BJ (cell line): ENCODE measurements around the gene SMPDL3B. TPM values are rescaled to one million over a fixed set of nuclear protein-coding genes. Genes with fewer than 3 reads are reported as not detected.

Experiments
- CTCF ChIA-PET: fragments of 350-600 bp; formaldehyde crosslinking; extraction: SDS; loops from one replicate; lab custom pipeline; 2021; ENCODE audit warnings: antibody characterized with exemption, inconsistent platforms; lab: Yijun Ruan, JAX
- POLR2A ChIA-PET: fragments of 300-600 bp; sonication (Branson Sonifier 250); formaldehyde crosslinking; extraction: SDS; loops from one replicate; lab custom pipeline; 2021; ENCODE audit warnings: antibody characterized with exemption; lab: Charles Lee
- DNase-seq: peaks from one replicate; pipeline ENCODE4 v3.0.0-alpha.2; 2011; ENCODE audit warnings: low read depth
- H3K27me3 ChIP-seq: 2 replicates; pipeline ENCODE4 v1.6.0; 2011; ENCODE audit warnings: low read length; ENCODE audit not compliant: control insufficient read depth, insufficient read depth
- H3K36me3 ChIP-seq: 2 replicates; pipeline ENCODE4 v1.5.1; 2011; ENCODE audit warnings: low read length; ENCODE audit not compliant: control insufficient read depth, insufficient read depth
- H3K4me3 ChIP-seq: 2 replicates; pipeline ENCODE4 v1.5.1; 2011; ENCODE audit warnings: low read depth, mild to moderate bottlenecking, control low read depth, low read length
- CTCF ChIP-seq: IDR thresholded peaks from 2 replicates; pipeline ENCODE4 v1.5.1; 2011; ENCODE audit warnings: low read depth, mild to moderate bottlenecking, control low read depth, inconsistent platforms, low read length, moderate library complexity; ENCODE audit not compliant: insufficient read depth
- polyA plus RNA-seq: library from polyadenylated mRNA; depleted of rRNA; stranded (reverse); fragments of >200 nt; gene quantifications from 2 replicates; pipeline ENCODE4 v1.2.3, GENCODE V29; 2011

Gene SMPDL3B
- polyA plus RNA-seq, 1 experiment, result 0.34 TPM

DNA sequence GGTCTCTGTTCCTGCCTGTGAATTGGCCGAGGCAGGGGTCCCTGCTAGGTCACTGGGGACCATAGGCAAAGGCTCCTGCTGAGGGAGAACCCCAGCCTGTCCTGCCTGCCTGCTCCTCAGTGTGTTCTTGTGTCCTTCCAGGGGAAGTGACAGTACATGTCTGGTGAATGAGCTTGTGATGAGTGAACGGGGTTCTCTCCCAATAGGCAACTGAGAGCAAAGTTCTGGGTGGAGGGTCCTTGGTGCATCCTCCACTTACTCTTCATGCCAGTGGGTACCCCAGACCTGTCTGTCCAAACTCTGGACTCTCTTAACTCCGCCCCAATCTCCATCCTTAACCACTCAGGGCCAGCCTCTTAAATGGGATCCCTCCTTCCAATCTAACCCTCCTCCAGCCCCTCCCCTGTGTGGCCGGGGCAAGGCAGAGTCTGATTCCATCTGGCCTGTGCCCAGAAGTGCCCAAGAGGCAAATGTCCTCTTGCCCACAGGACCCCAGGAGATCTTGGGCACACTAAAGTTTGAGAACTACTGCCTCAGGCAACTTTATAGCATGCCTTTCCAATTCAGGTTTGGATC lies 26.9 kb downstream of the SMPDL3B start:
- POLR2A ChIA-PET, result no interaction called here
- Histone ChIP-seq H3K27me3 (no peaks in the 10 kb centered on the region), H3K4me3 (no peak overlapping the region), H3K36me3 (peaks cover 4% of the 10 kb centered on the region)
- CTCF ChIA-PET, result interaction anchor here (1.1 to 1.8 kb wide), 4 partner anchors 10 to 104 kb away, joined by 3 to 10 read pairs (median 5); no protein-coding TSS in a partner anchor
- no peak for DNase-seq
- no peak for TF ChIP-seq CTCF

- DNase-seq, result no peak
- Histone ChIP-seq H3K36me3 (peaks cover 8% of the 10 kb centered on the region), H3K4me3 (no peak overlapping the region), H3K27me3 (no peaks in the 10 kb centered on the region)
- TF ChIP-seq CTCF, result no peak
- ChIA-PET POLR2A (no interaction called here), CTCF (no interaction called here)
Measured at GRCh38 chr1:27963393-27963792, 28.6 kb downstream of the SMPDL3B start.

GRCh38 chr1:27966402-27967105 lies 31.8 kb downstream of the SMPDL3B start:
- H3K4me3 ChIP-seq, result no peak overlapping the region
- POLR2A ChIA-PET, result no interaction called here
- CTCF ChIA-PET, result interaction anchor here (1.2 to 1.5 kb wide), 2 partner anchors 9 to 26 kb away, joined by 3 read pairs; no protein-coding TSS in a partner anchor
- no peak for TF ChIP-seq CTCF
- no peak for DNase-seq
- H3K36me3 ChIP-seq, result peaks cover 8% of the 10 kb centered on the region
- H3K27me3 ChIP-seq, result no peaks in the 10 kb centered on the region

GRCh38 chr1:27967106-27967883 lies 32.5 kb downstream of the SMPDL3B start:
- no peak overlapping the region for H3K4me3 ChIP-seq
- H3K27me3 ChIP-seq, result no peaks in the 10 kb centered on the region
- TF ChIP-seq CTCF, result no peak
- DNase-seq, result no peak
- H3K36me3 ChIP-seq, result peaks cover 8% of the 10 kb centered on the region
- ChIA-PET POLR2A (no interaction called here), CTCF (interaction anchor here (1.0 to 1.5 kb wide), 4 partner anchors 10 to 27 kb away, joined by 3 to 5 read pairs (median 3); no protein-coding TSS in a partner anchor)

GRCh38 chr1:27967884-27968466 lies 33.2 kb downstream of the SMPDL3B start:
- no peak for TF ChIP-seq CTCF
- DNase-seq, result no peak
- H3K27me3 ChIP-seq, result no peaks in the 10 kb centered on the region
- H3K36me3 ChIP-seq, result peaks cover 8% of the 10 kb centered on the region
- POLR2A ChIA-PET, result interaction anchor here (0.6 kb wide), 1 partner anchor 104 kb away, joined by 10 read pairs; no protein-coding TSS in a partner anchor
- CTCF ChIA-PET, result interaction anchor here (1.0 to 1.3 kb wide), 3 partner anchors 11 to 110 kb away, joined by 3 to 5 read pairs (median 3); no protein-coding TSS in a partner anchor
- no peak overlapping the region for H3K4me3 ChIP-seq
